H1 (cell line): ENCODE measurements around the gene TFCP2L1. TPM values are rescaled to one million over a fixed set of nuclear protein-coding genes. Genes with fewer than 3 reads are reported as not detected.

Source experiments
- CTCF ChIA-PET: fragments of 300-600 bp; sonication (Branson Sonifier 250); formaldehyde crosslinking; loops from one replicate; lab custom pipeline; 2021; ENCODE audit not compliant: partially characterized antibody; lab: Charles Lee
- POLR2A ChIA-PET: fragments of 300-600 bp; sonication (Branson Sonifier 250); formaldehyde crosslinking; loops from one replicate; lab custom pipeline; 2021; ENCODE audit warnings: inconsistent platforms; ENCODE audit not compliant: partially characterized antibody; lab: Charles Lee
- DNase-seq, 2 experiments: peaks; one replicate each; pipeline versions ENCODE4 v3.0.0 to v3.0.0-alpha.2; 2010 to 2022; ENCODE audit warnings: low spot score in 2 of 2, low read depth in 1 of 2, mixed read lengths in 1 of 2
- FAIRE-seq: peaks from 2 replicates; lab custom pipeline; 2011; peaks lifted over from hg19 to GRCh38; lab: Jason Lieb, UNC
- H2AFZ ChIP-seq: 2 replicates; pipeline ENCODE4 v1.8.1; 2012; ENCODE audit warnings: low read length, inconsistent platforms
- H2AK5ac ChIP-seq: 2 replicates; pipeline ENCODE4 v1.6.1; 2013; ENCODE audit warnings: low read depth, low read length
- H2BK120ac ChIP-seq: replicated peaks from 2 replicates; pipeline ENCODE3; 2013; ENCODE audit warnings: low read depth, low read length, inconsistent platforms
- H2BK12ac ChIP-seq: 2 replicates; pipeline ENCODE4 v1.6.1; 2013; ENCODE audit warnings: low read depth, low read length
- H2BK15ac ChIP-seq: 2 replicates; pipeline ENCODE4 v1.6.1; 2013; ENCODE audit warnings: low read length
- H2BK20ac ChIP-seq: 2 replicates; pipeline ENCODE4 v1.6.1; 2013; ENCODE audit warnings: low read length
- H2BK5ac ChIP-seq: 2 replicates; pipeline ENCODE4 v1.6.1; 2013; ENCODE audit warnings: low read depth, low read length
- H3K14ac ChIP-seq: 2 replicates; pipeline ENCODE4 v1.6.1; 2013; ENCODE audit warnings: inconsistent platforms; ENCODE audit not compliant: insufficient read length
- H3K18ac ChIP-seq: 2 replicates; pipeline ENCODE4 v1.6.1; 2013; ENCODE audit warnings: low read length; ENCODE audit errors: extremely low read depth
- H3K23ac ChIP-seq: 2 replicates; pipeline ENCODE4 v1.6.1; 2013; ENCODE audit warnings: inconsistent platforms; ENCODE audit not compliant: insufficient read length
- H3K23me2 ChIP-seq: 2 replicates; pipeline ENCODE4 v1.6.1; 2013; ENCODE audit warnings: low read depth, low read length
- H3K27ac ChIP-seq: 2 replicates; pipeline ENCODE4 v1.6.1; 2011; ENCODE audit warnings: low read depth, low read length, inconsistent platforms
- H3K27me3 ChIP-seq, 4 experiments: replicated peaks in 1 of 4; 1 replicate in 1 of 4; 2 replicates in 3 of 4; pipeline versions ENCODE4 v1.6.1 to v1.8.1; 2011 to 2013; ENCODE audit warnings: low read length in 3 of 4, mild to moderate bottlenecking in 3 of 4, inconsistent platforms in 2 of 4, mixed read lengths in 2 of 4, moderate library complexity in 1 of 4; ENCODE audit not compliant: control insufficient read depth in 3 of 4, insufficient read depth in 3 of 4; ENCODE audit errors: extremely low read depth in 1 of 4
- H3K36me3 ChIP-seq, 4 experiments: 2 replicates each; pipeline versions ENCODE4 v1.6.1 to v1.8.1; 2011 to 2013; ENCODE audit warnings: mild to moderate bottlenecking in 4 of 4, low read length in 3 of 4, moderate library complexity in 2 of 4, control low read depth in 1 of 4, inconsistent platforms in 1 of 4; ENCODE audit not compliant: insufficient read depth in 4 of 4, control insufficient read depth in 2 of 4
- H3K4ac ChIP-seq: replicated peaks from 2 replicates; pipeline ENCODE3; 2013; ENCODE audit warnings: low read length, low read depth, mixed read lengths, inconsistent platforms; ENCODE audit not compliant: insufficient read length
- H3K4me1 ChIP-seq, 4 experiments: replicated peaks in 1 of 4; 1 replicate in 1 of 4; 2 replicates in 3 of 4; pipeline versions ENCODE4 v1.6.1 to v1.8.1; 2011 to 2013; ENCODE audit warnings: low read length in 3 of 4, inconsistent platforms in 2 of 4, mixed read lengths in 1 of 4; ENCODE audit not compliant: insufficient read depth in 4 of 4, control insufficient read depth in 3 of 4
- H3K4me2 ChIP-seq, 2 experiments: 2 replicates each; pipeline versions ENCODE4 v1.6.1 to v1.8.1; 2011 to 2013; ENCODE audit warnings: low read depth in 2 of 2, low read length in 2 of 2, control low read depth in 1 of 2, inconsistent platforms in 1 of 2, mild to moderate bottlenecking in 1 of 2; ENCODE audit not compliant: insufficient read depth in 1 of 2
- H3K4me3 ChIP-seq, 4 experiments: fragments of 200-600, 300-600 bp in 1 of 4; sonication (generic), shearing (Covaris generic), sonication (Bioruptor Twin) in 1 of 4; 2 replicates each; pipeline versions ENCODE4 v1.5.1 to v1.8.1; 2011 to 2016; ENCODE audit warnings: low read length in 4 of 4, low read depth in 3 of 4, control low read depth in 2 of 4, inconsistent platforms in 2 of 4, mild to moderate bottlenecking in 2 of 4, mixed read lengths in 1 of 4, moderate library complexity in 1 of 4; ENCODE audit not compliant: insufficient read depth in 2 of 4; ENCODE audit errors: extremely low read depth in 1 of 4
- H3K56ac ChIP-seq: replicated peaks from 2 replicates; pipeline ENCODE3; 2013; ENCODE audit warnings: low read depth, mild to moderate bottlenecking, mixed read lengths, low read length, inconsistent platforms; ENCODE audit not compliant: insufficient read length
- H3K79me1 ChIP-seq: 2 replicates; pipeline ENCODE4 v1.6.1; 2013; ENCODE audit warnings: low read depth, low read length, control low read depth
- H3K79me2 ChIP-seq, 2 experiments: 2 replicates each; pipeline versions ENCODE4 v1.6.1 to v1.8.1; 2012 to 2013; ENCODE audit warnings: low read length in 2 of 2, mild to moderate bottlenecking in 2 of 2, inconsistent platforms in 1 of 2; ENCODE audit not compliant: insufficient read depth in 2 of 2, control insufficient read depth in 1 of 2
- H3K9ac ChIP-seq, 4 experiments: replicated peaks in 1 of 4; 1 replicate in 1 of 4; 2 replicates in 3 of 4; pipeline versions ENCODE4 v1.6.1 to v1.8.1; 2011 to 2013; ENCODE audit warnings: low read depth in 3 of 4, low read length in 3 of 4, control low read depth in 2 of 4, mild to moderate bottlenecking in 2 of 4, moderate library complexity in 2 of 4, inconsistent platforms in 1 of 4; ENCODE audit errors: extremely low read depth in 1 of 4
- H3K9me3 ChIP-seq, 2 experiments: 2 replicates each; pipeline versions ENCODE4 v1.6.1 to v1.8.1; 2012 to 2013; ENCODE audit warnings: mild to moderate bottlenecking in 2 of 2, moderate library complexity in 2 of 2, control low read depth in 1 of 2, inconsistent platforms in 1 of 2, low read depth in 1 of 2, low read length in 1 of 2, mixed read lengths in 1 of 2; ENCODE audit not compliant: insufficient read depth in 2 of 2
- H4K20me1 ChIP-seq, 2 experiments: replicated peaks in 1 of 2; 2 replicates each; pipeline versions ENCODE3 to v1.8.1; 2011 to 2013; ENCODE audit warnings: inconsistent platforms in 2 of 2, low read length in 2 of 2, mild to moderate bottlenecking in 1 of 2; ENCODE audit not compliant: insufficient read depth in 2 of 2, control insufficient read depth in 1 of 2
- H4K5ac ChIP-seq: 2 replicates; pipeline ENCODE4 v1.6.1; 2013; ENCODE audit warnings: low read length, low read depth, mixed read lengths, inconsistent platforms; ENCODE audit not compliant: insufficient read length
- H4K8ac ChIP-seq: 2 replicates; pipeline ENCODE4 v1.8.0; 2013; ENCODE audit warnings: mild to moderate bottlenecking, moderate library complexity, low read length, inconsistent platforms; ENCODE audit not compliant: insufficient read depth; ENCODE audit errors: extremely low read depth
- H4K91ac ChIP-seq: replicated peaks from 2 replicates; pipeline ENCODE3; 2013; ENCODE audit warnings: low read length, mixed read lengths, inconsistent platforms; ENCODE audit not compliant: insufficient read length
- GABPA ChIP-seq: IDR thresholded peaks from 2 replicates; pipeline ENCODE4 v1.6.1; 2011; ENCODE audit warnings: mild to moderate bottlenecking, low read length, moderate library complexity, borderline replicate concordance; ENCODE audit not compliant: insufficient read depth
- PHF8 ChIP-seq: fragments of 200-600 bp; sonication (generic); conservative IDR thresholded peaks from 2 replicates; pipeline ENCODE4 v1.7.1; 2012; ENCODE audit warnings: low read depth, mild to moderate bottlenecking, inconsistent platforms, low read length, moderate library complexity
- WGBS, 2 experiments: shearing (Covaris generic) in 1 of 2; methylation state at CpG; one replicate each; pipeline versions ENCODE4 v1.1.6 to v1.1.7; 2013 to 2015; ENCODE audit warnings: low lambda C conversion rate in 2 of 2, mixed read lengths in 2 of 2, inconsistent platforms in 1 of 2, low coverage in 1 of 2, missing lambda C conversion rate in 1 of 2; ENCODE audit not compliant: insufficient replicate concordance in 2 of 2, insufficient coverage in 1 of 2, insufficient read length in 1 of 2; ENCODE audit errors: extremely low coverage in 1 of 2, missing lambda C conversion rate in 1 of 2; 5-methylcytosine and 5-hydroxymethylcytosine counted together
- polyA plus RNA-seq, 7 experiments: library from polyadenylated mRNA; depleted of rRNA in 3 of 7; stranded (reverse) in 5 of 7; unstranded in 2 of 7; fragments of >200 nt in 5 of 7; fragments of 200-250 nt in 2 of 7; gene quantifications; 1 replicate in 5 of 7; 2 replicates in 1 of 7; 4 replicates in 1 of 7; pipeline versions ENCODE4 v1.2.1 to v1.2.3, GENCODE V29; 2011 to 2013; ENCODE audit warnings: missing spikeins in 2 of 7, mixed read lengths in 2 of 7
- total RNA-seq: library from RNA; stranded (reverse); fragmentation: NEBNext Ultra II Directional; extraction: Animal tissue kit (Norgen Biotek cat#: 25700); gene quantifications from 2 replicates; pipeline ENCODE4 v1.2.1, GENCODE V29; 2021
- TF ChIP-seq, protein P1 (sequence below): IDR thresholded peaks from 2 replicates; pipeline ENCODE4 v1.6.1; 2012; ENCODE audit warnings: low read length, inconsistent platforms

The TFCP2L1 gene
- total and polyA plus RNA-seq, 2 of the 8 experiments (the other 6 are each of a cell fraction or from before 2014, with no cell fraction given), result 1.5 to 3.8 TPM

DNA sequence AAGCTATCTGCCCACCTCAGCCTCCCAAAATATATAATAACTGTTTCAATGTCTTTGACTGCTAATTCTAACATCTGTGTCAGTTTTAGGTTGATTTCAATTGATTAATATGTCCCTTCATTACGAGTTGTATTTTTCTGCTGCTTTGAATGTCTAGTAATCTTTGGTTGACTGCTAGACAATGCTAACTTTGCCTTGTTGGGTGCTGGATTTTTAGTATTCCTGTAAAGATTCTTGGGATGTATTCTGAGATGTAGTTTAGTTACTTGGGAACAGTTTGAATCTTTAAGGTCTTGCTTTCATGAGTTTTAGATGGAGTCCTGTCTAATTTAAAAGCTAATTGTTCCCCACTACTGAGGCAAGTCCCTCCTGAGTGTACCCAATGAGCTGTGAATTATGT is 114.4 kb downstream of the TFCP2L1 start:
- H3K56ac ChIP-seq, result no peak overlapping the region
- no peak overlapping the region for H3K4ac ChIP-seq
- H3K14ac ChIP-seq, result no peak overlapping the region
- DNase-seq, result no peak
- no peak overlapping the region for H3K4me2 ChIP-seq
- 83% methylated on average over 1 of the region's 1 CpG; no CpG with 5 or more reads in 1 of the 2 experiments for WGBS, 2 experiments
- FAIRE-seq, result no peak
- no peak overlapping the region for H2BK5ac ChIP-seq
- H4K91ac ChIP-seq, result no peak overlapping the region
- H3K79me1 ChIP-seq, result no peaks in the 10 kb centered on the region
- ChIA-PET CTCF (interaction anchor here (1.2 to 4.9 kb wide), 4 partner anchors 11 to 84 kb away, joined by 3 to 18 read pairs (median 4); no protein-coding TSS in a partner anchor), POLR2A (no interaction called here)
- no peak overlapping the region for H2AK5ac ChIP-seq
- H3K23me2 ChIP-seq, result 0 out of 2 replicates have a peak, but pooled peaks cover 2% of the 10 kb centered on the region
- H3K23ac ChIP-seq, result no peak overlapping the region
- H3K27ac ChIP-seq, result no peak overlapping the region
- H3K4me3 ChIP-seq, result no peak overlapping the region
- H3K79me2 ChIP-seq, result no peaks in the 10 kb centered on the region
- H2BK20ac ChIP-seq, result no peak overlapping the region
- H3K9me3 ChIP-seq, result 0 out of 4 replicates have a peak, but pooled peaks cover 0 to 4% of the 10 kb centered on the region in 2 experiments
- no peak overlapping the region for H3K9ac ChIP-seq
- no peak overlapping the region for H2BK12ac ChIP-seq
- H3K18ac ChIP-seq, result no peak overlapping the region
- no peak overlapping the region for H2BK15ac ChIP-seq
- H3K27me3 ChIP-seq, result no peaks in the 10 kb centered on the region; a peak in 3 of 7 replicates
- no peak overlapping the region for H2AFZ ChIP-seq
- H3K4me1 ChIP-seq, result no peaks in the 10 kb centered on the region; a peak in 1 of 7 replicates
- H4K20me1 ChIP-seq, result no peaks in the 10 kb centered on the region
- H4K5ac ChIP-seq, result no peak overlapping the region
- no peak overlapping the region for H4K8ac ChIP-seq
- no peak overlapping the region for H2BK120ac ChIP-seq
- H3K36me3 ChIP-seq, result no peaks in the 10 kb centered on the region
- no peak for TF ChIP-seq PHF8
- TF ChIP-seq, protein P1, sequence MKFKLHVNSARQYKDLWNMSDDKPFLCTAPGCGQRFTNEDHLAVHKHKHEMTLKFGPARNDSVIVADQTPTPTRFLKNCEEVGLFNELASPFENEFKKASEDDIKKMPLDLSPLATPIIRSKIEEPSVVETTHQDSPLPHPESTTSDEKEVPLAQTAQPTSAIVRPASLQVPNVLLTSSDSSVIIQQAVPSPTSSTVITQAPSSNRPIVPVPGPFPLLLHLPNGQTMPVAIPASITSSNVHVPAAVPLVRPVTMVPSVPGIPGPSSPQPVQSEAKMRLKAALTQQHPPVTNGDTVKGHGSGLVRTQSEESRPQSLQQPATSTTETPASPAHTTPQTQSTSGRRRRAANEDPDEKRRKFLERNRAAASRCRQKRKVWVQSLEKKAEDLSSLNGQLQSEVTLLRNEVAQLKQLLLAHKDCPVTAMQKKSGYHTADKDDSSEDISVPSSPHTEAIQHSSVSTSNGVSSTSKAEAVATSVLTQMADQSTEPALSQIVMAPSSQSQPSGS, result no peak
- TF ChIP-seq GABPA, result no peak
